ENCODE data around the gene ZMYND8. TPM values are rescaled to one million over a fixed set of nuclear protein-coding genes. Genes with fewer than 3 reads are reported as not detected.
"Not testable (repeated sequence)": the region's sequence is repeated elsewhere in the genome, so short reads cannot be mapped to it uniquely, and the experiment has no call there.

Gene ZMYND8
- polyA plus RNA-seq, 4 donors, result 9.2 to 27.1 (median 16.3) TPM

- no peaks in the 10 kb centered on the region for H3K9me3 ChIP-seq (ENCODE audit: control insufficient read depth in 2 of 2, insufficient read depth in 1 of 2, low read depth in 1 of 2, low read length in 1 of 2)
- H3K36me3 ChIP-seq (ENCODE audit: control insufficient read depth in 3 of 3, insufficient read depth in 2 of 3, low read depth in 1 of 3, low read length in 3 of 3), result peaks cover 7 to 61% (median 21%) of the 10 kb centered on the region in 3 donors
- H3K4me3 ChIP-seq (ENCODE audit: low read depth in 1 of 3, low read length in 3 of 3), result no peak overlapping the region
- no peak for DNase-seq
- H3K4me1 ChIP-seq (ENCODE audit: control insufficient read depth in 3 of 3, insufficient read depth in 2 of 3, low read depth in 1 of 3, low read length in 2 of 3), result no peaks in the 10 kb centered on the region
- WGBS, 3 donors, result 76 to 91% (median 89%) methylated on average over 15 of the region's 15 CpGs
- FAIRE-seq, result no peak
- no peaks in the 10 kb centered on the region for H3K27me3 ChIP-seq (ENCODE audit: control insufficient read depth in 3 of 3, insufficient read depth in 3 of 3, low read length in 3 of 3)
- peak overlapping the region in 1 of 3 donors; percentile 64 for H3K27ac ChIP-seq (ENCODE audit: low read depth in 1 of 3, low read length in 2 of 3)
Measured at GRCh38 chr20:47262365-47263013, 94.0 kb downstream of the ZMYND8 start.

DNA sequence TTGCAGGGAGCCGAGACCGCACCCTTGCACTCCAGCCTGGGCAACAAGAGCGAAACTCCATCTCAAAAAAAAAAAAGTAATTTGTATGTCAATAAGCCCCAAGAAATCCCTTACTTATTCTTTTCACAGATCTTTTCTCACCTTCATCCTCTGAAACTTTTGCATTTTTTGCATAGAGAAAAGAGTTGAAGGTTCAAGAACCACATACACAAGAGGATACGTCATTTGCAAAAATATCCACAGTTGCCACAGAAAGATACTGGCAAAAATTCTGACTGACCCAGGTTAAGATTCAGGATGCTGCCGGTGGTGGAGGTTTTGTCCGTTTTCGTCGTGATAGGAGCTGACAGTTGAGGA is 94.5 kb downstream of the ZMYND8 start:
- DNase-seq (no peak), FAIRE-seq (no peak)
- Histone ChIP-seq H3K4me3 (ENCODE audit: low read depth in 1 of 3, low read length in 3 of 3) (no peak overlapping the region), H3K4me1 (ENCODE audit: control insufficient read depth in 3 of 3, insufficient read depth in 2 of 3, low read depth in 1 of 3, low read length in 2 of 3) (no peaks in the 10 kb centered on the region), H3K9me3 (ENCODE audit: control insufficient read depth in 2 of 2, insufficient read depth in 1 of 2, low read depth in 1 of 2, low read length in 1 of 2) (no peaks in the 10 kb centered on the region), H3K27me3 (ENCODE audit: control insufficient read depth in 3 of 3, insufficient read depth in 3 of 3, low read length in 3 of 3) (no peaks in the 10 kb centered on the region), H3K36me3 (ENCODE audit: control insufficient read depth in 3 of 3, insufficient read depth in 2 of 3, low read depth in 1 of 3, low read length in 3 of 3) (peaks cover 7 to 59% (median 19%) of the 10 kb centered on the region in 3 donors), H3K27ac (ENCODE audit: low read depth in 1 of 3, low read length in 2 of 3) (peak overlapping the region in 1 of 3 donors; percentile 64)
- WGBS, 3 donors, result 90 to 99% (median 94%) methylated on average over 8 of the region's 8 CpGs

DNA sequence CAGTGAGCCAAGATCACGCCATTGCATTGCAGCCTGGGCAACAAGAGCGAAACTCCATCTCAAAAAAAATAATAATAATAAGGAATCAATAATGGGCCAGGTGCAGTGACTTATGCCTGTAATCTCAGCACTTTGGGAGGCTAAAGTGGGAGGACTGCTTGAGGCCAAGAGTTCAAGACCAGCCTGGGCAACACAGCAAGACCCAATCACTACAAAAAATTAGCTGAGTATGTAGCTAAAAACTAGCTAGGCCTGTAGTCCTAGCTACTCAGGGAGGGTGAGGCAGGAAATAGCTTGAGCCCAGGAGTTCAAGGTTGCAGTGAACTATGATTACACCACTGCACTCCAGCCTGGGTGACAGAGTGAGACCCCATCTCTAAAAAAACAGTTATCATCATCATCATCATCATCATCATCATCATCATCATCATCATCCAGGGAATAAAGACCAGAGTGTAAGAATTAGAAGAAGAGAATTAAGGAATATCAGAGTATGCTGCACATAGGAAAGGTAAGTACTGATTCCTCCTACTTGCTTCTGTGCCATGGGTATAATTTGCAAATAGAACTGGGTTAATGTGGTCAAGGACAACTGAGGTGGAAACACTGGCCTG is 95.2 kb downstream of the ZMYND8 start:
- DNase-seq; H3K4me3 ChIP-seq (ENCODE audit: low read depth in 1 of 3, low read length in 3 of 3); H3K27ac ChIP-seq (ENCODE audit: low read depth in 1 of 3, low read length in 2 of 3); H3K4me1 ChIP-seq (ENCODE audit: control insufficient read depth in 3 of 3, insufficient read depth in 2 of 3, low read depth in 1 of 3, low read length in 2 of 3); H3K9me3 ChIP-seq (ENCODE audit: control insufficient read depth in 2 of 2, insufficient read depth in 1 of 2, low read depth in 1 of 2, low read length in 1 of 2); FAIRE-seq; H3K27me3 ChIP-seq (ENCODE audit: control insufficient read depth in 3 of 3, insufficient read depth in 3 of 3, low read length in 3 of 3): not testable (repeated sequence)
- WGBS, 3 donors, result 95 to 98% (median 96%) methylated on average over 2 of the region's 2 CpGs
- peaks cover 2 to 58% (median 19%) of the 10 kb centered on the region in 3 donors for H3K36me3 ChIP-seq (ENCODE audit: control insufficient read depth in 3 of 3, insufficient read depth in 2 of 3, low read depth in 1 of 3, low read length in 3 of 3)

DNA sequence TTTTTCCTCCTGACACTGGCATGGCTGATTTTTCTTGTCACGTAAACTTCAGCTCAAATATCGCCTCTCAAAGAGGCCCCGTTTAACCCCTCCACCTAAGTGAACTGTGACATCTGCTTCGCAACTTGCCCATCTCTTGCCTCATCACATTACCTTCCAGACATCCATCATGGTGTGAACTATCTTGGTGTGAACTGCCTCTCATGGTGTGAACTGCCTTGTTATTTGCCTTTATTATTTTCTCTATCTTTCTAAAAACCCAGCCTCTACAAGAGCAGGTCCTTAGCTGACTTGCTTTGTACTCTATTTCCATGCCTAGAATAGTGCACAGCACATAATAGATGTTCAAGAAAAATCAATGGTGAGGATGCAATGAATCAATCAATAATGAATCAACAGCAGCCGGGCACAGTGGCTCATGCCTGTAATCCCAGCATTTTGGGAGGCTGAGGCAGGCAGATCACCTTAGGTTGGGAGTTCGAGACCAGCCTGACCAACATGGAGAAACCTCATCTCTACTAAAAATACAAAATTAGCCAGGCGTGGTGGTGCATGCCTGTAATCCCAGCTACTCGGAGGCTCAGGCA is 95.9 kb downstream of the ZMYND8 start:
- peaks cover 2 to 56% (median 14%) of the 10 kb centered on the region in 3 donors for H3K36me3 ChIP-seq (ENCODE audit: control insufficient read depth in 3 of 3, insufficient read depth in 2 of 3, low read depth in 1 of 3, low read length in 3 of 3)
- not testable (repeated sequence) for H3K27me3 ChIP-seq (ENCODE audit: control insufficient read depth in 3 of 3, insufficient read depth in 3 of 3, low read length in 3 of 3); FAIRE-seq; H3K9me3 ChIP-seq (ENCODE audit: control insufficient read depth in 2 of 2, insufficient read depth in 1 of 2, low read depth in 1 of 2, low read length in 1 of 2); DNase-seq; H3K27ac ChIP-seq (ENCODE audit: low read depth in 1 of 3, low read length in 2 of 3); H3K4me3 ChIP-seq (ENCODE audit: low read depth in 1 of 3, low read length in 3 of 3); H3K4me1 ChIP-seq (ENCODE audit: control insufficient read depth in 3 of 3, insufficient read depth in 2 of 3, low read depth in 1 of 3, low read length in 2 of 3)
- 96 to 98% (median 98%) methylated on average over 8 of the region's 8 CpGs for WGBS, 3 donors

GRCh38 chr20:47258745-47259695 is 97.5 kb downstream of the ZMYND8 start:
- no peak for FAIRE-seq

GRCh38 chr20:47257771-47258170 is 98.7 kb downstream of the ZMYND8 start:
- FAIRE-seq, result no peak
- WGBS, 3 donors, result 88 to 93% (median 92%) methylated on average over 3 of the region's 3 CpGs

More at GRCh38 chr20:47258745-47259695, 97.5 kb downstream of the ZMYND8 start:
- H3K4me1 ChIP-seq (ENCODE audit: control insufficient read depth in 3 of 3, insufficient read depth in 2 of 3, low read depth in 1 of 3, low read length in 2 of 3), result no peaks in the 10 kb centered on the region
- no peak overlapping the region for H3K4me3 ChIP-seq (ENCODE audit: low read depth in 1 of 3, low read length in 3 of 3)
- H3K27ac ChIP-seq (ENCODE audit: low read depth in 1 of 3, low read length in 2 of 3), result peak overlapping the region in 1 of 3 donors; percentile 56
- 68 to 85% (median 84%) methylated on average over 16 of the region's 16 CpGs for whole genome bisulfite sequencing, 3 donors
- H3K36me3 ChIP-seq (ENCODE audit: control insufficient read depth in 3 of 3, insufficient read depth in 2 of 3, low read depth in 1 of 3, low read length in 3 of 3), result peaks cover 5 to 53% (median 17%) of the 10 kb centered on the region in 3 donors
- no peaks in the 10 kb centered on the region for H3K9me3 ChIP-seq (ENCODE audit: control insufficient read depth in 2 of 2, insufficient read depth in 1 of 2, low read depth in 1 of 2, low read length in 1 of 2)
- no peaks in the 10 kb centered on the region for H3K27me3 ChIP-seq (ENCODE audit: control insufficient read depth in 3 of 3, insufficient read depth in 3 of 3, low read length in 3 of 3)
- no peak for DNase-seq

DNA sequence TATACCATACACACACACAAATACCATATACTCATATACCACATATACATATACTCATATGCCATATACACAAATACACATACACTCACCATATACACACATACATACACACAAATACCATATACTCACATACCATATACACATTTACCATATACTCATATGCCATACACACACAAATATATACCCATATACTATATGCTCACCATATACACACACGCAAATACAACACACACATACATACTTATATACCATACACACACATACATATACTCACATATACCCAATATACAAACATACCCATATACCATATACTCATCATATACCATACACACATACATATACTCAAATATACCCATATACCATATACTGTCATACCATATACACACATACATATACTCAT is 99.2 kb downstream of the ZMYND8 start:
- Histone ChIP-seq H3K27me3 (ENCODE audit: control insufficient read depth in 3 of 3, insufficient read depth in 3 of 3, low read length in 3 of 3) (no peaks in the 10 kb centered on the region), H3K4me1 (ENCODE audit: control insufficient read depth in 3 of 3, insufficient read depth in 2 of 3, low read depth in 1 of 3, low read length in 2 of 3) (no peaks in the 10 kb centered on the region), H3K4me3 (ENCODE audit: low read depth in 1 of 3, low read length in 3 of 3) (no peak overlapping the region), H3K27ac (ENCODE audit: low read depth in 1 of 3, low read length in 2 of 3) (no peak overlapping the region), H3K9me3 (ENCODE audit: control insufficient read depth in 2 of 2, insufficient read depth in 1 of 2, low read depth in 1 of 2, low read length in 1 of 2) (no peaks in the 10 kb centered on the region), H3K36me3 (ENCODE audit: control insufficient read depth in 3 of 3, insufficient read depth in 2 of 3, low read depth in 1 of 3, low read length in 3 of 3) (peaks cover 8 to 48% (median 11%) of the 10 kb centered on the region in 3 donors)
- FAIRE-seq (no peak), DNase-seq (no peak)
- 92 to 97% (median 97%) methylated on average over 1 of the region's 1 CpG for WGBS, 3 donors

More at GRCh38 chr20:47257771-47258170, 98.7 kb downstream of the ZMYND8 start:
- Histone ChIP-seq H3K36me3 (ENCODE audit: control insufficient read depth in 3 of 3, insufficient read depth in 2 of 3, low read depth in 1 of 3, low read length in 3 of 3) (peaks cover 8 to 50% (median 11%) of the 10 kb centered on the region in 3 donors), H3K9me3 (ENCODE audit: control insufficient read depth in 2 of 2, insufficient read depth in 1 of 2, low read depth in 1 of 2, low read length in 1 of 2) (no peaks in the 10 kb centered on the region), H3K4me3 (ENCODE audit: low read depth in 1 of 3, low read length in 3 of 3) (no peak overlapping the region), H3K4me1 (ENCODE audit: control insufficient read depth in 3 of 3, insufficient read depth in 2 of 3, low read depth in 1 of 3, low read length in 2 of 3) (no peaks in the 10 kb centered on the region), H3K27me3 (ENCODE audit: control insufficient read depth in 3 of 3, insufficient read depth in 3 of 3, low read length in 3 of 3) (no peaks in the 10 kb centered on the region), H3K27ac (ENCODE audit: low read depth in 1 of 3, low read length in 2 of 3) (no peak overlapping the region)
- DNase-seq, result no peak

DNA sequence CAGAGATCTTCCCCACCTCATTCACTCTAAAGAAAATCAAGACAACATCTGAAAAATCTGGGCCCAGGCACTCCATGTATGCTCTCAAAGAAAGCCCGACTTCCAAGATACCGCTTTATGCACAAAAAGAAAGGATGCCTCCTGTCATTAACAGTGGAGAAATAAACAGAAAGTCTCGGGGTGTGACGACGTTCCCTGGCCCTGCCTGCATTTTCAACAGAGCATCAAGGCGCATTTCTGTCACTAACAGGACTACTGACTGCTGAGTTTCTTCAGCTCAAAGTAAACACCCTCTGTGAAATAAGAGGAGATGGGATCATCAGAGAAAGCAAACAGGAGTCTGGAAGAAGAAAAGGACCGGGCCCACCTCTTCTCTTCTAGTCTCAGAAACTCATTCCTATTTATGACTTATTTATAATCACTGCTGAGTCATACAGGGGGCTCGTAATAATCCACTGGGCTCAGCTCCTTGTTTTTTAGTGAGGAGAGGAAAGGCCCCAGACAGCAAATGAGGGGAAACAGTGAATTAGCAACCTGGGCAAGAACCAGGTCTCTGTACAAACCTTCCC is 99.7 kb downstream of the ZMYND8 start:
- no peak overlapping the region for H3K4me3 ChIP-seq (ENCODE audit: low read depth in 1 of 3, low read length in 3 of 3)
- H3K36me3 ChIP-seq (ENCODE audit: control insufficient read depth in 3 of 3, insufficient read depth in 2 of 3, low read depth in 1 of 3, low read length in 3 of 3), result peaks cover 9 to 48% (median 11%) of the 10 kb centered on the region in 3 donors
- no peaks in the 10 kb centered on the region for H3K4me1 ChIP-seq (ENCODE audit: control insufficient read depth in 3 of 3, insufficient read depth in 2 of 3, low read depth in 1 of 3, low read length in 2 of 3)
- H3K9me3 ChIP-seq (ENCODE audit: control insufficient read depth in 2 of 2, insufficient read depth in 1 of 2, low read depth in 1 of 2, low read length in 1 of 2), result no peaks in the 10 kb centered on the region
- 75 to 91% (median 88%) methylated on average over 8 of the region's 8 CpGs for WGBS, 3 donors
- no peak overlapping the region for H3K27ac ChIP-seq (ENCODE audit: low read depth in 1 of 3, low read length in 2 of 3)
- FAIRE-seq (no peak), DNase-seq (no peak)
- H3K27me3 ChIP-seq (ENCODE audit: control insufficient read depth in 3 of 3, insufficient read depth in 3 of 3, low read length in 3 of 3), result no peaks in the 10 kb centered on the region
